AG04449 (cell line): ENCODE measurements around the gene FKBP5.
"Not testable (repeated sequence)": the region's sequence is repeated elsewhere in the genome, so short reads cannot be mapped to it uniquely, and the experiment has no call there.

Source experiments
- CTCF ChIA-PET: fragments of 350-600 bp; formaldehyde crosslinking; extraction: SDS; loops from one replicate; lab custom pipeline; 2021; ENCODE audit warnings: antibody characterized with exemption; lab: Yijun Ruan, JAX
- POLR2A ChIA-PET: fragments of 400-600, 350-600 bp; formaldehyde crosslinking; extraction: SDS; loops from one replicate; lab custom pipeline; 2020; ENCODE audit warnings: antibody characterized with exemption, inconsistent platforms; lab: Yijun Ruan, JAX
- DNase-seq: peaks from one replicate; pipeline ENCODE4 v3.0.0-alpha.2; 2010; ENCODE audit warnings: low read depth, low spot score
- H3K4me3 ChIP-seq: 2 replicates; pipeline ENCODE4 v1.5.1; 2011; ENCODE audit warnings: low read depth, mild to moderate bottlenecking, control low read depth, low read length
- TF ChIP-seq, protein P1 (sequence below): IDR thresholded peaks from one replicate; pipeline ENCODE4 v1.5.1; 2011; ENCODE audit warnings: mild to moderate bottlenecking, moderate library complexity, low read length, control low read depth, inconsistent platforms; ENCODE audit not compliant: insufficient read depth; ENCODE audit errors: missing control alignments

The FKBP5 gene

DNA sequence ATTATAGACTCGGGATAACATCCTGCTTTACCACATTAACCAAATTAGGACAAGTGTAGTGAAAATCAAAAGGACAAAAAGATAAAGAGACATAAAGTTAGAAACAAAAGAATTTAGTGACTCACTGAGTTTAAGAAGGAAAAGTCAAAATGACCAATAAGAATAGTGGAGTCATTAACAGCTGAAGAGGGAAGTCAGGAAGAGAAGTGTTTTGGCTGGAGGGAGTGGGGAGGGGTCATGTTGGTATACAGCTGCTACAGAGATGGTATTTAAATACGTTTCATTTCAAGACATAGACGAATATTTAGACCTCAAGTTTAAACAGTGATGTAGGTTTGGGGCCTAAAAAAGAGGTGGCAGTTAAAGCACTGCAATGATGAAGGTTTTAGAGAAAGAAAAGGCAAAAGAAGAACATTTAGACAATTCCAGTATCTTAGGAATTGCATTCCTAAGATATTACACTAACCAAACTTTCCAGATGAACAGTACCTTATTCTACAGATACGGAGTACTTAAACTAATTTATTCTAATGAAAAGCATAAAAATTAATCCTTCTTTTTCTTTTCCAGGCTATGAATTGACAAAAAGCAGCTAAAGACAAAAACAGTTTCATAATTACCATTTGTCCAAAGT, 10.6 kb downstream of the FKBP5 start:
- H3K4me3 ChIP-seq: no peak overlapping the region
- TF ChIP-seq, protein P1, sequence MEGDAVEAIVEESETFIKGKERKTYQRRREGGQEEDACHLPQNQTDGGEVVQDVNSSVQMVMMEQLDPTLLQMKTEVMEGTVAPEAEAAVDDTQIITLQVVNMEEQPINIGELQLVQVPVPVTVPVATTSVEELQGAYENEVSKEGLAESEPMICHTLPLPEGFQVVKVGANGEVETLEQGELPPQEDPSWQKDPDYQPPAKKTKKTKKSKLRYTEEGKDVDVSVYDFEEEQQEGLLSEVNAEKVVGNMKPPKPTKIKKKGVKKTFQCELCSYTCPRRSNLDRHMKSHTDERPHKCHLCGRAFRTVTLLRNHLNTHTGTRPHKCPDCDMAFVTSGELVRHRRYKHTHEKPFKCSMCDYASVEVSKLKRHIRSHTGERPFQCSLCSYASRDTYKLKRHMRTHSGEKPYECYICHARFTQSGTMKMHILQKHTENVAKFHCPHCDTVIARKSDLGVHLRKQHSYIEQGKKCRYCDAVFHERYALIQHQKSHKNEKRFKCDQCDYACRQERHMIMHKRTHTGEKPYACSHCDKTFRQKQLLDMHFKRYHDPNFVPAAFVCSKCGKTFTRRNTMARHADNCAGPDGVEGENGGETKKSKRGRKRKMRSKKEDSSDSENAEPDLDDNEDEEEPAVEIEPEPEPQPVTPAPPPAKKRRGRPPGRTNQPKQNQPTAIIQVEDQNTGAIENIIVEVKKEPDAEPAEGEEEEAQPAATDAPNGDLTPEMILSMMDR: no peak
- ChIA-PET CTCF (interaction anchor here (1.0 to 1.6 kb wide), 5 partner anchors 9 to 94 kb away, joined by 3 to 4 read pairs (median 4); no protein-coding TSS in a partner anchor), POLR2A (no interaction called here)
- DNase-seq: no peak

DNA sequence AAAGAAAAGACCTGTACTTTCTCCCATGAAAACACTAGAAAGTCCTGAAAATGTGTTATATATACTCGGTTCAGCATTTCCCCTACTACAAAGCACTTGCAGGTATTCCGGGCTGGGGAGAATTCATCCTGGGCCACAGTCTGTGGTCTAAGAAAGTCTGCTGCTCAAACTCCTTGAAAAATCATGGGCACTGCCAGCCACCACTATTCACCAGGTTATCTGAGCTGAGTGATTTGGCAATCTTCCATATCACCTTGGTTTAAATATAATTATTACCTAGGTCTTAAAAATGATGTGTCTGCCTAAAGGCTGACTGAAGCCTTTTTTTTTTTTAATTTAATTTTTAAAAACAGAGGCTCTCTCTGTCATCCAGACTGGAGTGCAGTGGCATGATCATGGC, 11.3 kb downstream of the FKBP5 start:
- ChIA-PET POLR2A (no interaction called here), CTCF (interaction anchor here (1.0 to 2.3 kb wide), 6 partner anchors 8 to 93 kb away, joined by 3 to 7 read pairs (median 4); no protein-coding TSS in a partner anchor)
- TF ChIP-seq, protein P1: no peak
- no peak for DNase-seq
- no peak overlapping the region for H3K4me3 ChIP-seq

DNA sequence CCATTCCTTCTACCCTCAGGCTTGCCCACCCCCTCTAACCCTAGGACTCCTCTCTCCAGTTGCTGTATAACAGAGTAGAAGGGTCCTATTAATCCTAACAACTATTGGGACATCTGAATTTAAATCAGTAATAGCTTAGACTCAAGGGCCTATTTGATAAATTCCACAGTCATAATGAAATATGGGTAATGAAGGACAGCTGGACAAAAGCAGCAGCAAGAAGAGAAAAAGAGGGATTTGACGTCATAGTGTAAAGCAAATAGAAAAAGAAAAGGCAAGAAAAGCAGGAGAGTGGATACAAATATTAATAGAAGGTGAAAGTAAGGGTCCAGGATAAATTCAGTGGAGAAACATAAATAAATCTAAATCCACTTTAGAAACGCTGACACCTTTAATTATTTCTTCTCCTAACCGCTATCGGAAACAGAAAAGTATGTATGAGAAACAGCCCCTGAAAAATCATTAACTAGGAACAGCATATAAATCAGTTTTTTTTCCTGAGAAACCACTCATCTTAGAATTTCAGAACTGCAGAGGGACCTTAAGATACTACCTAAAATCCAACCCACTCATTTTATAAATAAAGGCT, 12.8 kb downstream of the FKBP5 start:
- CTCF ChIA-PET: interaction anchor here (1.0 to 2.3 kb wide), 2 partner anchors 11 to 74 kb away, joined by 3 to 7 read pairs; no protein-coding TSS in a partner anchor
- DNase-seq: no peak
- POLR2A ChIA-PET: no interaction called here
- H3K4me3 ChIP-seq: no peak overlapping the region
- TF ChIP-seq, protein P1: no peak

DNA sequence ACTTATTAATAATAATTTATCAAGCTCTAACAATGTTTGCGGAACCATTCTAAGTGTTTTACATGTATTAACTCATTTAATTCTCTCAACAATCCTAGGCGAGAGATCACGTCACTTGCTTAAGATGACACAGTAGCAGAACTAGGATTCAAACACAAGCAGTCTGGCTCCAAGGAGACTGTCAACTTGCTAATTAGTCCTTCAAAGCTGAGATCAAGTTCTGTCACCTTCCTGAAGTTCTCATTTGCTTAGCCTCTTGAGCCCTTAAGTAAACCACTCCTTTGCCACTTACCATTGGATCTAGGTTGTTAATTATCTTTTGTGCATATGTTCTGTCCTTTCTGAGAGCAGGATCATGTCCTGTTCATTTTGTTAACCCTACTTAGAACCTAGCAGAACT, 14.1 kb downstream of the FKBP5 start:
- no peak for DNase-seq
- CTCF ChIA-PET: interaction anchor here (1.1 to 2.1 kb wide), 4 partner anchors 11 to 155 kb away, joined by 3 to 6 read pairs (median 4); partner anchors contain the start of gene ARMC12
- TF ChIP-seq, protein P1: no peak
- no peak overlapping the region for H3K4me3 ChIP-seq
- POLR2A ChIA-PET: no interaction called here

DNA sequence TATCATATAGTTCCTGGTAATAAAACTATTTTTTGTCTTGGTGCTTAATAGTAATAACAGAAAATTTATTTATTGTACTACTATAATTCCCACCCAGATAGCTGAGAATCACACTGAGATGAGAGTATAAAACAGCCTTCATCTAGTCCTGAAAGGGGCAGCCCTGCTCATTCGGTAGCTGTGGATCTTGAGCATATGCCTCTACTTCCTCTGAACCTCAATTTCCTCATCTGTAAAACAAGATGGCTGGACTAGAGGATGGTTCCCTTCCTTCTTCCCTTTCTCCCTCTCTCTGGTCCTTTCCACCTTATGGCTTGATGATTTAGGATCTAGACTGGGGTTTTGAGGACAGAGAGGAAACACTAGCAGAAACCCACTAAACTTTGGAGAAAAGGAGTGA, 15.0 kb downstream of the FKBP5 start:
- TF ChIP-seq, protein P1: no peak
- no peak for DNase-seq
- POLR2A ChIA-PET: no interaction called here
- CTCF ChIA-PET: interaction anchor here (0.7 to 2.1 kb wide), 4 partner anchors 10 to 154 kb away, joined by 3 to 6 read pairs (median 4); partner anchors contain the start of gene ARMC12
- H3K4me3 ChIP-seq: no peak overlapping the region

DNA sequence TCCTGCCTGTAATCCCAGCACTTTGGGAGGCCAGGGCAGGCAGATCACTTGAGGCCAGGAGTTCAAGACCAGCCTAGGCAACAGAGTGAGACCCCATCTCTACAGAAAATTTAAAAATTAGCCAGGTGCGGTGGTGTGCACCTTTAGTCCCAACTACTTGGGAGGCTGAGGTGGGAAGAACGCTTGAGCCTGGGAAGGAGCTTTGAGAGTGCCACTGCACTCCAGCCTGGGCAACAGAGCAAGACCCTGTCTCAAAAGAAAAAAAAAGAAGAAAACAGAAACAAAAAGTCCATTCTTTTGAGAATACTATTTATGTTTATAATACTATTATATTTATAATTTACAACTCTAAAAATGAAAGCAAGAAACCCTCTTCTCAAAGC, 15.4 kb downstream of the FKBP5 start:
- CTCF ChIA-PET: interaction anchor here (1.2 to 2.1 kb wide), 2 partner anchors 10 to 63 kb away, joined by 5 to 6 read pairs; no protein-coding TSS in a partner anchor
- POLR2A ChIA-PET: not testable (repeated sequence)

DNA sequence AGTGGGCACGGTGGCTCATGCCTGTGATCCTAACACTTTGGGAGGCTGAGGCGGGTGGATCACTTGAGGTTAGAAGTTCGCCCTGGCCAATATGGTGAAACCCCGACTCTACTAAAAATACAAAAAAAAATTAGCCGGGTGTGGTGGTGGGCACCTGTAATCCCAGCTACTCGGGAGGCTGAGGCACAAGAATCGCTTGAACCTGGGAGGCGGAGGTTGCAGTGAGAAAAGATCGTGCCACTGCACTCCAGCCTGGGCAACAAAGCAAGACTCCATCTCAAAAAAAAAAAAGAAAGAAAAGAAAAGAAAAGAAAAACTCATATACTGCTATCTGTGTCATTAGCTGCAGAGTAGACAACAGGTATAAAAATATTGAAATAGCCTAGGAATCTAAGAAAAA, 18.3 kb downstream of the FKBP5 start:
- POLR2A ChIA-PET: not testable (repeated sequence)
- CTCF ChIA-PET: interaction anchor here (1.4 to 1.7 kb wide), 2 partner anchors 82 to 86 kb away, joined by 3 to 5 read pairs; no protein-coding TSS in a partner anchor

More for the DNA sequence above, 15.4 kb downstream of the FKBP5 start:
- H3K4me3 ChIP-seq, DNase-seq: not testable (repeated sequence)

More for the DNA sequence above, 18.3 kb downstream of the FKBP5 start:
- H3K4me3 ChIP-seq, DNase-seq: not testable (repeated sequence)
